HepG2 (cell line): ENCODE results near the gene GPD1. TPM values are rescaled to one million over a fixed set of nuclear protein-coding genes. Genes with fewer than 3 reads are reported as not detected.

Experiments used
- ATAC-seq: fragments of 200-7000 bp; cut with Tn5 transposase; 3 replicates; pipeline ENCODE4 v1.9.1; 2020; ENCODE audit warnings: mild to moderate bottlenecking, moderate library complexity
- BruUV-seq: library from RNA; stranded (reverse); fragments of 400-500 nt; replicated peaks from 2 replicates; lab custom pipeline; 2021; lab: Mats Ljungman, UMichigan
- CTCF ChIA-PET: fragments of 300-600 bp; formaldehyde crosslinking; extraction: SDS; loops from one replicate; lab custom pipeline; 2021; ENCODE audit warnings: low total read pairs, inconsistent platforms, low intra/inter-chr PET ratio; lab: Yijun Ruan, JAX
- POLR2A ChIA-PET: fragments of 350-600 bp; sonication (Branson Sonifier 250); formaldehyde crosslinking; loops from one replicate; lab custom pipeline; 2020; ENCODE audit warnings: antibody characterized with exemption, inconsistent platforms; lab: Yijun Ruan, JAX
- DNase-seq: peaks from one replicate; pipeline ENCODE4 v3.0.0-alpha.2; 2015; ENCODE audit warnings: low spot score
- FAIRE-seq: peaks from 3 replicates; lab custom pipeline; 2011; peaks lifted over from hg19 to GRCh38; lab: Jason Lieb, UNC
- H2AFZ ChIP-seq: one replicate; pipeline ENCODE4 v1.6.1; 2011; ENCODE audit warnings: low read length, inconsistent platforms
- H3K27ac ChIP-seq: fragments of 300-600 bp; 3 replicates; pipeline ENCODE4 v1.8.0; 2011; ENCODE audit warnings: mixed run types, mild to moderate bottlenecking, mixed read lengths, low read length, inconsistent platforms; ENCODE audit not compliant: insufficient read depth; ENCODE audit errors: extremely low read length
- H3K27me3 ChIP-seq, 2 experiments: fragments of 200-600 bp in 1 of 2; 2 replicates in 1 of 2; 3 replicates in 1 of 2; pipeline versions ENCODE4 v1.6.0 to v1.8.0; 2011; ENCODE audit warnings: low read length in 2 of 2, mild to moderate bottlenecking in 2 of 2, moderate library complexity in 2 of 2, inconsistent platforms in 1 of 2; ENCODE audit not compliant: insufficient read depth in 2 of 2, control insufficient read depth in 1 of 2
- H3K36me3 ChIP-seq, 2 experiments: fragments of 200-600 bp in 1 of 2; replicated peaks in 1 of 2; 2 replicates in 1 of 2; 3 replicates in 1 of 2; pipeline versions ENCODE4 v1.5.1 to v1.8.0; 2011; ENCODE audit warnings: low read length in 2 of 2, inconsistent platforms in 1 of 2; ENCODE audit not compliant: insufficient read depth in 2 of 2, control insufficient read depth in 1 of 2
- H3K4me1 ChIP-seq: 2 replicates; pipeline ENCODE4 v1.5.1; 2012; ENCODE audit warnings: low read length, inconsistent platforms; ENCODE audit not compliant: insufficient read depth
- H3K4me2 ChIP-seq: 2 replicates; pipeline ENCODE4 v1.6.0; 2011; ENCODE audit warnings: low read depth, low read length, inconsistent platforms
- H3K4me3 ChIP-seq, 3 experiments: fragments of 200-600 bp in 1 of 3; sonication (generic), shearing (Covaris generic) in 1 of 3; replicated peaks in 1 of 3; 2 replicates each; pipeline ENCODE4 v1.5.1; 2011 to 2016; ENCODE audit warnings: low read length in 3 of 3, inconsistent platforms in 2 of 3, low read depth in 2 of 3, mild to moderate bottlenecking in 2 of 3, control low read depth in 1 of 3, mixed read lengths in 1 of 3; ENCODE audit not compliant: insufficient read depth in 1 of 3
- H3K79me2 ChIP-seq: one replicate; pipeline ENCODE4 v1.6.1; 2011; ENCODE audit warnings: low read length, inconsistent platforms; ENCODE audit not compliant: insufficient read depth
- H3K9ac ChIP-seq: 2 replicates; pipeline ENCODE4 v1.6.0; 2011; ENCODE audit warnings: mild to moderate bottlenecking, low read depth, low read length, inconsistent platforms; ENCODE audit not compliant: insufficient read depth
- H3K9me3 ChIP-seq: 2 replicates; pipeline ENCODE4 v1.5.1; 2012; ENCODE audit warnings: mild to moderate bottlenecking, low read length
- H4K20me1 ChIP-seq: 2 replicates; pipeline ENCODE4 v1.6.0; 2011; ENCODE audit warnings: inconsistent platforms, mild to moderate bottlenecking, low read length, moderate library complexity; ENCODE audit not compliant: insufficient read depth
- AGO2 ChIP-seq: fragments of 200-400 bp; formaldehyde crosslinking; optimal IDR thresholded peaks from 2 replicates; pipeline ENCODE3; 2017; ENCODE audit warnings: mild to moderate bottlenecking, low read depth, low read length, moderate library complexity
- ARID4A ChIP-seq: sonication (generic); formaldehyde crosslinking; IDR thresholded peaks from 2 replicates; pipeline ENCODE4 v1.5.0; 2020; ENCODE audit warnings: mild to moderate bottlenecking, missing genetic modification reagents, borderline replicate concordance
- CEBPG ChIP-seq: IDR thresholded peaks from 2 replicates; pipeline ENCODE4 v1.6.1; 2016
- KLF11 ChIP-seq: IDR thresholded peaks from 2 replicates; pipeline ENCODE4 v1.6.1; 2016; ENCODE audit warnings: missing compliant biosample characterization
- KLF16 ChIP-seq, 2 experiments: sonication (generic) in 1 of 2; formaldehyde crosslinking in 1 of 2; IDR thresholded peaks; 2 replicates each; pipeline versions ENCODE4 v1.6.1 to v1.8.0; 2016 to 2023; ENCODE audit warnings: missing genetic modification reagents in 2 of 2, missing compliant biosample characterization in 1 of 2
- MXD4 ChIP-seq: IDR thresholded peaks from 2 replicates; pipeline ENCODE4 v1.6.1; 2016; ENCODE audit warnings: mild to moderate bottlenecking, missing biosample characterization, missing genetic modification reagents
- RARG ChIP-seq: sonication (generic); formaldehyde crosslinking; IDR thresholded peaks from 2 replicates; pipeline ENCODE4 v1.4.0; 2020; ENCODE audit warnings: low read depth, mild to moderate bottlenecking, missing genetic modification reagents
- SALL1 ChIP-seq: sonication (generic); formaldehyde crosslinking; IDR thresholded peaks from 2 replicates; pipeline ENCODE4 v1.8.0; 2022; ENCODE audit warnings: mild to moderate bottlenecking, missing genetic modification reagents
- SAP130 ChIP-seq: IDR thresholded peaks from 2 replicates; pipeline ENCODE4 v1.6.1; 2016; ENCODE audit warnings: low read depth
- SATB2 ChIP-seq: sonication (generic); formaldehyde crosslinking; IDR thresholded peaks from 2 replicates; pipeline ENCODE4 v1.5.0; 2020; ENCODE audit warnings: missing genetic modification reagents
- SMAD1 ChIP-seq: sonication (generic); formaldehyde crosslinking; IDR thresholded peaks from 2 replicates; pipeline ENCODE4 v1.4.0; 2020; ENCODE audit warnings: missing genetic modification reagents, low read depth, mild to moderate bottlenecking, borderline replicate concordance
- SMAD3 ChIP-seq: sonication (generic); formaldehyde crosslinking; IDR thresholded peaks from 2 replicates; pipeline ENCODE4 v1.4.0; 2020; ENCODE audit warnings: missing genetic modification reagents
- SMARCC2 ChIP-seq: fragments of 450-650 bp; IDR thresholded peaks from 2 replicates; pipeline ENCODE4 v1.6.1; 2017; ENCODE audit warnings: antibody characterized with exemption, mild to moderate bottlenecking
- TGIF2 ChIP-seq: IDR thresholded peaks from 2 replicates; pipeline ENCODE4 v1.6.1; 2016; ENCODE audit warnings: control low read depth, missing compliant biosample characterization
- THAP7 ChIP-seq: sonication (generic); formaldehyde crosslinking; IDR thresholded peaks from 2 replicates; pipeline ENCODE4 v1.8.1; 2023; ENCODE audit warnings: mild to moderate bottlenecking, missing genetic modification reagents
- XRCC5 ChIP-seq: fragments of 200-400 bp; formaldehyde crosslinking; optimal IDR thresholded peaks from 2 replicates; pipeline ENCODE3; 2017; ENCODE audit warnings: mild to moderate bottlenecking, low read length
- ZBTB7B ChIP-seq: sonication (generic); formaldehyde crosslinking; IDR thresholded peaks from 2 replicates; pipeline ENCODE4 v1.4.0; 2020; ENCODE audit warnings: missing genetic modification reagents
- ZMYM4 ChIP-seq: sonication (generic); formaldehyde crosslinking; IDR thresholded peaks from 2 replicates; pipeline ENCODE4 v1.8.1; 2023; ENCODE audit warnings: mild to moderate bottlenecking, missing genetic modification reagents
- ZNF652 ChIP-seq: IDR thresholded peaks from 2 replicates; pipeline ENCODE4 v1.6.1; 2016; ENCODE audit warnings: low read depth, borderline replicate concordance
- ZNF839 ChIP-seq: sonication (generic); formaldehyde crosslinking; IDR thresholded peaks from 2 replicates; pipeline ENCODE4 v1.4.0; 2020; ENCODE audit warnings: missing genetic modification reagents, mild to moderate bottlenecking, borderline replicate concordance
- WGBS: methylation state at CpG from one replicate; pipeline ENCODE4 v1.1.6; 2017; ENCODE audit warnings: low lambda C conversion rate; 5-methylcytosine and 5-hydroxymethylcytosine counted together
- in situ Hi-C: cut with HindIII; loops from 2 replicates; pipeline ENCODE4 v1.10.0; 2017; ENCODE audit warnings: low pct_unique_long_range_greater_than_20kb; ENCODE audit not compliant: extremely low pct_ligation_motif_present
- intact Hi-C: fragments of 100-400 bp; cut with micrococcal nuclease; formaldehyde crosslinking; loops from one replicate; pipeline ENCODE4 v1.10.0; 2022; ENCODE audit not compliant: unreplicated experiment
- polyA plus RNA-seq, 8 experiments: library from polyadenylated mRNA; depleted of rRNA in 3 of 8; stranded (reverse) in 7 of 8; unstranded in 1 of 8; fragments of >200 nt; fragmentation: Illumina TruSeq in 4 of 8; extraction: Trizol in 4 of 8; gene quantifications; 2 replicates each; pipeline versions ENCODE4 v1.2.1 to v1.2.3, GENCODE V29; 2011 to 2016; ENCODE audit warnings: low read depth in 4 of 8, missing spikeins in 1 of 8, mixed read lengths in 1 of 8; ENCODE audit not compliant: insufficient read depth in 1 of 8
- total RNA-seq, 5 experiments: library from RNA; depleted of rRNA; stranded (reverse); fragments of >200 nt; fragmentation: Illumina TruSeq; extraction: Trizol; gene quantifications; 2 replicates each; pipeline ENCODE4 v1.2.3, GENCODE V29; 2016; ENCODE audit warnings: low read depth in 1 of 5

The GPD1 gene
- total and polyA plus RNA-seq, 2 of the 13 experiments (the other 11 are each of a cell fraction or from before 2014, with no cell fraction given) = 3.7 to 30.6 TPM

GRCh38 chr12:50111693-50112455, 8.1 kb downstream of the GPD1 start, which contains the start of gene COX14:
Gene COX14 (plus strand): TSS chr12:50112236. CDS start chr12:50120044, 7,808 bp downstream.
- peak within 1 kb of the TSS; percentile 99 for H3K4me2 ChIP-seq
- FAIRE-seq = peak; percentile 96
- TSS peak; percentile 39 for BruUV-seq
- peaks cover 1 to 6% of the 10 kb centered on the region in 2 experiments; a peak in 2 of 5 replicates for H3K36me3 ChIP-seq
- in situ Hi-C loops = no loop called here
- H3K9ac ChIP-seq = peak within 1 kb of the TSS; percentile 90
- no peaks in the 10 kb centered on the region for H4K20me1 ChIP-seq
- peaks cover 20% of the 10 kb centered on the region for H3K79me2 ChIP-seq
- no peaks in the 10 kb centered on the region for H3K9me3 ChIP-seq
- peak within 1 kb of the TSS; percentile 9 for H2AFZ ChIP-seq
- 0% methylated on average over 21 of the region's 59 CpGs for WGBS
- peak within 1 kb of the TSS; percentile 90 to 94 (median 92) for H3K4me3 ChIP-seq
- intact Hi-C loops = loop anchor here (2.0 kb wide), 2 partner anchors 27 to 55 kb away; partner anchors contain the start of genes CERS5 and SMARCD1
- CTCF ChIA-PET = interaction anchor here (0.7 to 1.5 kb wide), 4 partner anchors 10 to 64 kb away, joined by 3 to 7 read pairs (median 4); no protein-coding TSS in a partner anchor
- peaks cover 56% of the 10 kb centered on the region for H3K4me1 ChIP-seq
- peak within 1 kb of the TSS; percentile 95 for H3K27ac ChIP-seq
- H3K27me3 ChIP-seq = no peaks in the 10 kb centered on the region; a peak in 1 of 5 replicates
- POLR2A ChIA-PET = interaction anchor here (0.7 to 7.6 kb wide), 27 partner anchors 9 to 1202 kb away, joined by 3 to 265 read pairs (median 5); partner anchors contain the start of genes CERS5, FAM186A, GPD1 and LIMA1
- peak; percentile 82 for ATAC-seq
- DNase-seq = peak; percentile 99
- no peak; the same call in 1 of the 2 replicates for TF ChIP-seq ZMYM4 (CRISPR knock-in tag)
- peak; percentile 74 for TF ChIP-seq ZBTB7B (CRISPR knock-in tag)
- peak; percentile 69; the same call in 1 of the 2 replicates for TF ChIP-seq SMAD1
- TF ChIP-seq SAP130 = peak; percentile 96
- peak; percentile 43; the same call in 1 of the 2 replicates for TF ChIP-seq CEBPG (CRISPR knock-in tag)
- TF ChIP-seq ARID4A = peak; percentile 98
- TF ChIP-seq SALL1 (CRISPR knock-in tag) = peak; percentile 61
- 0 out of 2 replicates have a peak, but pooled peaks have one; percentile 65 for TF ChIP-seq SATB2 (CRISPR knock-in tag)
- peak; percentile 98 for TF ChIP-seq ZNF839 (CRISPR knock-in tag)
- peak; percentile 5; the same call in 1 of the 2 replicates for TF ChIP-seq SMAD3 (CRISPR knock-in tag)
- peak; percentile 87 for TF ChIP-seq XRCC5
- 0 out of 4 replicates have a peak, but pooled peaks of 1 of the 2 experiments have one; percentile 41 for TF ChIP-seq KLF16 (CRISPR knock-in tag; IDR thresholded peaks at IDR 0.05)
- TF ChIP-seq AGO2 = peak; percentile 78
- no peak for TF ChIP-seq RARG
- TF ChIP-seq ZNF652 (CRISPR knock-in tag) = no peak
- 0 out of 2 replicates have a peak, but pooled peaks have one; percentile 55 for TF ChIP-seq THAP7 (CRISPR knock-in tag)
- TF ChIP-seq TGIF2 = peak; percentile 88
- peak; percentile 90 for TF ChIP-seq MXD4 (CRISPR knock-in tag)
- no peak for TF ChIP-seq SMARCC2
- TF ChIP-seq KLF11 (CRISPR knock-in tag) = 0 out of 2 replicates have a peak, but pooled peaks have one; percentile 12
